Left hindlimb (tissue), 1 donor: ENCODE data around the gene FTCD.
A peak's percentile ranks its signal among the peaks of the same experiment; 100 is the strongest.
"Not testable (repeated sequence)": the region's sequence is repeated elsewhere in the genome, so short reads cannot be mapped to it uniquely, and the experiment has no call there.

Experiments used
- DNase-seq: peaks from one replicate; pipeline ENCODE4 v3.0.0-alpha.2; 2018

The FTCD gene

GRCh38 chr21:46171585-46171984 is 16.2 kb upstream of the FTCD start:
- no peak for DNase-seq

- not testable (repeated sequence) for DNase-seq
These were observed 15.2 kb upstream of the FTCD start for GRCh38 chr21:46170436-46171193.

- no peak for DNase-seq
These were observed 13.4 kb upstream of the FTCD start for GRCh38 chr21:46168659-46169386.

- no peak for DNase-seq
These were observed 12.9 kb upstream of the FTCD start for GRCh38 chr21:46168238-46168637.

GRCh38 chr21:46165098-46165497 is 9.7 kb upstream of the FTCD start:
- DNase-seq, result no peak

- DNase-seq, result no peak
These were observed 8.0 kb upstream of the FTCD start for GRCh38 chr21:46163380-46163779.

GRCh38 chr21:46161633-46162592 is 6.5 kb upstream of the FTCD start:
- DNase-seq, result peak; percentile 38

GRCh38 chr21:46160907-46161632 is 5.7 kb upstream of the FTCD start:
- DNase-seq, result peak; percentile 24

- peak; percentile 17 for DNase-seq
These were observed 5.2 kb upstream of the FTCD start for GRCh38 chr21:46160657-46160906.

GRCh38 chr21:46159841-46160656 is 4.7 kb upstream of the FTCD start:
- DNase-seq, result no peak

- DNase-seq, result peak; percentile 15
These were observed 4.0 kb upstream of the FTCD start for GRCh38 chr21:46159390-46159789.

GRCh38 chr21:46158666-46159300 is 3.4 kb upstream of the FTCD start:
- DNase-seq, result no peak

- DNase-seq, result no peak
These were observed 2.6 kb upstream of the FTCD start for GRCh38 chr21:46157987-46158451.

- peak; percentile 15 for DNase-seq
These were observed 2.1 kb upstream of the FTCD start for GRCh38 chr21:46157396-46157986.

GRCh38 chr21:46156678-46157077 is 1.3 kb upstream of the FTCD start:
- no peak for DNase-seq

GRCh38 chr21:46156378-46156645 is 933 bp upstream of the FTCD start:
- no peak for DNase-seq

GRCh38 chr21:46154955-46155513 is 345 bp downstream of the FTCD start:
- peak; percentile 25 for DNase-seq

GRCh38 chr21:46154155-46154954 is 1.0 kb downstream of the FTCD start:
- DNase-seq, result peak; percentile 30

- DNase-seq, result peak; percentile 75
These were observed 1.9 kb downstream of the FTCD start for GRCh38 chr21:46153247-46154154.
